ENCODE data around the gene HVCN1. TPM values are rescaled to one million over a fixed set of nuclear protein-coding genes. Genes with fewer than 3 reads are reported as not detected.
A peak's percentile ranks its signal among the peaks of the same experiment; 100 is the strongest.

Gene HVCN1
- total and polyA plus RNA-seq, 2 of the 8 experiments (the other 6 are each of a cell fraction or from before 2014, with no cell fraction given), result 5.8 to 11.2 TPM

DNA sequence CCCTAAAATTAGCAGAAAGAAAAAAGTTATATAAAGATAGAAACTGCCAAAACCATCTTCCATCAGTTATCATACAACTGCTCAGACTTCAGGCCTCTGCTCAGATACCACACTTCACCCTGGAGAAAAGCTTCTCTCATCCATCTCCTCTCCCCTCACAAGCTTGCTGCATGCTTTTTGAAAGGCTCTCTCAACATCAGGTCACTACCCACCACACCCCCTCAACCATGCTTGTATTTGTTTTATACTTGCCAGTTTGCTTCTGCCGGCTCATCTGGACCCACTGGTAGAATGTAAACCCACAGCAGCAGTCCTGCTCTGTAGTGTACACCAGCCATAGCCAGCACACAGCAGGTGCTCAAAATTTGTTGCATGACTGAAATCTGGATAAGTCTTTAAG is 45.0 kb upstream of the HVCN1 start:
- Histone ChIP-seq H3K23ac (ENCODE audit: insufficient read length) (no peak overlapping the region), H3K27ac (ENCODE audit: low read depth, low read length) (no peak overlapping the region), H2BK12ac (ENCODE audit: low read depth, low read length) (no peak overlapping the region), H2BK5ac (ENCODE audit: low read depth, low read length) (no peak overlapping the region), H4K8ac (ENCODE audit: extremely low read depth, insufficient read depth, low read length) (no peak overlapping the region), H3K9me3 (ENCODE audit: insufficient read depth in 2 of 2, low read depth in 1 of 2, low read length in 1 of 2) (no peaks in the 10 kb centered on the region), H4K5ac (ENCODE audit: insufficient read length, low read depth, low read length) (no peak overlapping the region), H2AFZ (ENCODE audit: low read length) (no peak overlapping the region), H3K36me3 (ENCODE audit: control insufficient read depth in 2 of 4, insufficient read depth in 4 of 4, low read length in 3 of 4) (peaks cover 6 to 60% (median 28%) of the 10 kb centered on the region in 4 experiments), H3K9ac (replicated peaks in 1 of 4; ENCODE audit: extremely low read depth in 1 of 4, low read depth in 3 of 4, low read length in 3 of 4) (0 out of 7 replicates have a peak overlapping the region, but pooled peaks of 1 of the 4 experiments have one; percentile 32), H3K4me1 (replicated peaks in 1 of 4; ENCODE audit: control insufficient read depth in 3 of 4, insufficient read depth in 4 of 4, low read length in 3 of 4) (peaks cover 0 to 7% (median 3%) of the 10 kb centered on the region in 4 experiments; a peak in 3 of 7 replicates), H3K79me1 (ENCODE audit: low read depth, low read length) (peaks cover 5% of the 10 kb centered on the region; the same call in 1 of the 2 replicates), H3K14ac (ENCODE audit: insufficient read length) (no peak overlapping the region), H3K23me2 (ENCODE audit: low read depth, low read length) (no peaks in the 10 kb centered on the region), H3K27me3 (replicated peaks in 1 of 4; ENCODE audit: control insufficient read depth in 3 of 4, extremely low read depth in 1 of 4, insufficient read depth in 3 of 4, low read length in 3 of 4) (no peaks in the 10 kb centered on the region), H2AK5ac (ENCODE audit: low read depth, low read length) (no peak overlapping the region), H2BK15ac (ENCODE audit: low read length) (no peak overlapping the region), H3K4me2 (ENCODE audit: insufficient read depth in 1 of 2, low read depth in 2 of 2, low read length in 2 of 2) (no peak overlapping the region), H3K4ac (replicated peaks; ENCODE audit: insufficient read length, low read depth, low read length) (no peak overlapping the region), H2BK120ac (replicated peaks; ENCODE audit: low read depth, low read length) (no peak overlapping the region), H3K4me3 (ENCODE audit: extremely low read depth in 1 of 4, insufficient read depth in 2 of 4, low read depth in 3 of 4, low read length in 4 of 4) (no peak overlapping the region), H2BK20ac (ENCODE audit: low read length) (no peak overlapping the region), H3K56ac (replicated peaks; ENCODE audit: insufficient read length, low read depth, low read length) (no peak overlapping the region), H4K20me1 (replicated peaks in 1 of 2; ENCODE audit: control insufficient read depth in 1 of 2, insufficient read depth in 2 of 2, low read length in 2 of 2) (peaks cover 40 to 54% of the 10 kb centered on the region in 2 experiments), H3K18ac (ENCODE audit: extremely low read depth, low read length) (no peak overlapping the region), H4K91ac (replicated peaks; ENCODE audit: insufficient read length, low read length) (no peak overlapping the region), H3K79me2 (ENCODE audit: control insufficient read depth in 1 of 2, insufficient read depth in 2 of 2, low read length in 2 of 2) (peaks cover 53 to 100% of the 10 kb centered on the region in 2 experiments)
- DNase-seq (ENCODE audit: low read depth in 1 of 2, low spot score in 2 of 2), result no peak
- POLR2A ChIA-PET (ENCODE audit: partially characterized antibody), result interaction anchor here (0.9 to 1.8 kb wide), 4 partner anchors 8 to 19 kb away, joined by 3 to 6 read pairs (median 4); partner anchors contain the start of gene PPP1CC
- FAIRE-seq, result no peak
- CTCF ChIA-PET (ENCODE audit: partially characterized antibody), result no interaction called here
- 87% methylated on average over 1 of the region's 1 CpG; no CpG with 5 or more reads in 1 of the 2 experiments for WGBS, 2 experiments (ENCODE audit: extremely low coverage in 1 of 2, insufficient coverage in 1 of 2, insufficient read length in 1 of 2, insufficient replicate concordance in 2 of 2, low coverage in 1 of 2, low lambda C conversion rate in 2 of 2, missing lambda C conversion rate in 1 of 2)
- TF ChIP-seq HDAC6 (IDR thresholded peaks at IDR 0.05; ENCODE audit: low read depth, low read length) (no peak), CBX5 (IDR thresholded peaks at IDR 0.05; ENCODE audit: low read depth, low read length) (no peak), CEBPB (IDR thresholded peaks at IDR 0.05; ENCODE audit: low read depth, low read length) (no peak), EGR1 (IDR thresholded peaks at IDR 0.05; ENCODE audit: borderline replicate concordance, low read depth, low read length) (no peak), CTBP2 (IDR thresholded peaks at IDR 0.05; ENCODE audit: borderline replicate concordance, insufficient read depth, insufficient read length, low read length) (no peak), CHD1 (IDR thresholded peaks at IDR 0.05; ENCODE audit: low read depth, low read length) (no peak), TCF12 (IDR thresholded peaks at IDR 0.05; ENCODE audit: low read depth, low read length) (no peak), RAD21 (IDR thresholded peaks at IDR 0.05 in 1 of 2, conservative IDR thresholded peaks at IDR 0.05 in 1 of 2; ENCODE audit: low read depth in 2 of 2, low read length in 2 of 2) (no peak), RNF2 (IDR thresholded peaks at IDR 0.05; ENCODE audit: borderline replicate concordance, low read depth, low read length, missing control alignments, poor library complexity, severe bottlenecking) (no peak), GABPA (IDR thresholded peaks at IDR 0.05; ENCODE audit: borderline replicate concordance, insufficient read depth, low read length) (no peak), SP2 (IDR thresholded peaks at IDR 0.05; ENCODE audit: low read length) (no peak), KDM4A (IDR thresholded peaks at IDR 0.05; ENCODE audit: low read depth, low read length, severe bottlenecking) (no peak), POLR2A (IDR thresholded peaks at IDR 0.05; ENCODE audit: control extremely low read depth in 1 of 2, low read depth in 2 of 2, low read length in 2 of 2) (no peak), KDM1A (IDR thresholded peaks at IDR 0.05; ENCODE audit: borderline replicate concordance, low read length) (no peak)

Measured in H1 (cell line).